WTC11 (cell line): ENCODE measurements around the gene SETD4. TPM values are rescaled to one million over a fixed set of nuclear protein-coding genes. Genes with fewer than 3 reads are reported as not detected.
A peak's percentile ranks its signal among the peaks of the same experiment; 100 is the strongest.

Experiments
- ATAC-seq: fragments of 200-7000 bp; cut with Tn5 transposase; 2 replicates; pipeline ENCODE4 v1.10.0; 2021; ENCODE audit warnings: mild to moderate bottlenecking, moderate library complexity
- CTCF ChIA-PET: fragments of 300-600 bp; sonication (Branson Sonifier 250); formaldehyde crosslinking; loops from one replicate; lab custom pipeline; 2021; ENCODE audit warnings: antibody characterized with exemption; lab: Charles Lee
- POLR2A ChIA-PET: fragments of 350-600 bp; sonication (Branson Sonifier 250); formaldehyde crosslinking; loops from one replicate; lab custom pipeline; 2021; ENCODE audit warnings: antibody characterized with exemption; lab: Charles Lee
- DNase-seq: peaks from one replicate; pipeline ENCODE4 v3.0.0; 2021; ENCODE audit warnings: low spot score
- H3K27ac Mint-ChIP-seq: 2 replicates; pipeline ENCODE4 v1.8.0; 2021; ENCODE audit warnings: mixed read lengths
- H3K27me3 Mint-ChIP-seq: 2 replicates; pipeline ENCODE4 v1.8.0; 2021; ENCODE audit warnings: low read depth, mild to moderate bottlenecking, moderate library complexity, mixed read lengths
- H3K36me3 Mint-ChIP-seq: 2 replicates; pipeline ENCODE4 v1.8.0; 2021; ENCODE audit warnings: mixed read lengths
- H3K4me1 Mint-ChIP-seq: 2 replicates; pipeline ENCODE4 v1.8.0; 2022; ENCODE audit warnings: mixed read lengths
- H3K4me3 Mint-ChIP-seq: 2 replicates; pipeline ENCODE4 v1.8.0; 2021; ENCODE audit warnings: mild to moderate bottlenecking, moderate library complexity, mixed read lengths
- H3K9me3 Mint-ChIP-seq: 2 replicates; pipeline ENCODE4 v1.8.0; 2021; ENCODE audit warnings: mixed read lengths
- ATF2 ChIP-seq: sonication (generic); formaldehyde crosslinking; IDR thresholded peaks from 2 replicates; pipeline ENCODE4 v1.8.1; 2022; ENCODE audit warnings: low read depth, missing genetic modification reagents, borderline replicate concordance
- ATF3 ChIP-seq: sonication (generic); formaldehyde crosslinking; conservative IDR thresholded peaks from 2 replicates; pipeline ENCODE4 v1.8.1; 2022; ENCODE audit warnings: mild to moderate bottlenecking, missing genetic modification reagents
- ESRRA ChIP-seq: sonication (generic); formaldehyde crosslinking; IDR thresholded peaks from 2 replicates; pipeline ENCODE4 v1.8.1; 2022; ENCODE audit warnings: mild to moderate bottlenecking, missing genetic modification reagents, borderline replicate concordance
- ETV6 ChIP-seq: sonication (generic); formaldehyde crosslinking; IDR thresholded peaks from 2 replicates; pipeline ENCODE4 v1.8.1; 2022; ENCODE audit warnings: mild to moderate bottlenecking, missing genetic modification reagents
- FOXK1 ChIP-seq: sonication (generic); formaldehyde crosslinking; IDR thresholded peaks from 2 replicates; pipeline ENCODE4 v1.8.0; 2022; ENCODE audit warnings: mild to moderate bottlenecking, moderate library complexity, missing genetic modification reagents
- GRHL2 ChIP-seq: fragments of 250-450 bp; sonication (Bioruptor Pico); IDR thresholded peaks from 2 replicates; pipeline ENCODE4 v1.8.0; 2022; ENCODE audit warnings: mild to moderate bottlenecking, moderate library complexity; ENCODE audit not compliant: insufficient replicate concordance, severe bottlenecking
- KAT7 ChIP-seq: sonication (generic); formaldehyde crosslinking; IDR thresholded peaks from 2 replicates; pipeline ENCODE4 v1.8.1; 2023; ENCODE audit warnings: missing genetic modification reagents, mild to moderate bottlenecking, borderline replicate concordance
- MYBL2 ChIP-seq: sonication (generic); formaldehyde crosslinking; IDR thresholded peaks from 2 replicates; pipeline ENCODE4 v1.8.1; 2023; ENCODE audit warnings: mild to moderate bottlenecking, moderate library complexity, missing genetic modification reagents
- NR1H2 ChIP-seq: sonication (generic); formaldehyde crosslinking; IDR thresholded peaks from 2 replicates; pipeline ENCODE4 v1.9.0; 2021; ENCODE audit warnings: mild to moderate bottlenecking, moderate library complexity, missing genetic modification reagents
- NR2C2 ChIP-seq: sonication (generic); formaldehyde crosslinking; IDR thresholded peaks from 2 replicates; pipeline ENCODE4 v1.8.0; 2022; ENCODE audit warnings: mild to moderate bottlenecking, missing genetic modification reagents
- SP1 ChIP-seq: sonication (generic); formaldehyde crosslinking; conservative IDR thresholded peaks from 2 replicates; pipeline ENCODE4 v1.8.1; 2022; ENCODE audit warnings: missing genetic modification reagents
- TEAD1 ChIP-seq: sonication (generic); formaldehyde crosslinking; IDR thresholded peaks from 2 replicates; pipeline ENCODE4 v1.8.0; 2022; ENCODE audit warnings: mild to moderate bottlenecking, missing genetic modification reagents
- ZBTB21 ChIP-seq: sonication (generic); formaldehyde crosslinking; IDR thresholded peaks from 2 replicates; pipeline ENCODE4 v1.8.1; 2023; ENCODE audit warnings: mild to moderate bottlenecking, missing genetic modification reagents, borderline replicate concordance
- ZNF138 ChIP-seq: sonication (generic); formaldehyde crosslinking; conservative IDR thresholded peaks from 2 replicates; pipeline ENCODE4 v1.8.1; 2022; ENCODE audit warnings: mild to moderate bottlenecking, moderate library complexity, missing genetic modification reagents
- ZNF416 ChIP-seq: fragments of 250-450 bp; sonication (Bioruptor Pico); IDR thresholded peaks from 2 replicates; pipeline ENCODE4 v1.9.0; 2021; ENCODE audit warnings: mild to moderate bottlenecking, inconsistent platforms
- ZNF423 ChIP-seq: fragments of 250-450 bp; sonication (Bioruptor Pico); IDR thresholded peaks from 2 replicates; pipeline ENCODE4 v2.1.2; 2022; ENCODE audit warnings: mild to moderate bottlenecking, moderate library complexity
- total RNA-seq: library from RNA; stranded (reverse); gene quantifications from 3 replicates; pipeline ENCODE4 v1.2.3, GENCODE V29; 2021
- TF ChIP-seq, protein P1 (sequence below): sonication (generic); formaldehyde crosslinking; conservative IDR thresholded peaks from 2 replicates; pipeline ENCODE4 v1.8.1; 2023; ENCODE audit warnings: mild to moderate bottlenecking, low read depth, missing genetic modification reagents, moderate library complexity
- TF ChIP-seq, protein P2 (sequence below): sonication (generic); formaldehyde crosslinking; IDR thresholded peaks from 2 replicates; pipeline ENCODE4 v1.8.1; 2022; ENCODE audit warnings: low read depth, mild to moderate bottlenecking, moderate library complexity, missing genetic modification reagents, borderline replicate concordance
- TF ChIP-seq, protein P3 (sequence below): sonication (generic); formaldehyde crosslinking; IDR thresholded peaks from 2 replicates; pipeline ENCODE4 v1.8.0; 2023; ENCODE audit warnings: mild to moderate bottlenecking, missing genetic modification reagents

SETD4 gene
- total RNA-seq, 1 experiment from 2014 or later, result 64.8 TPM

DNA sequence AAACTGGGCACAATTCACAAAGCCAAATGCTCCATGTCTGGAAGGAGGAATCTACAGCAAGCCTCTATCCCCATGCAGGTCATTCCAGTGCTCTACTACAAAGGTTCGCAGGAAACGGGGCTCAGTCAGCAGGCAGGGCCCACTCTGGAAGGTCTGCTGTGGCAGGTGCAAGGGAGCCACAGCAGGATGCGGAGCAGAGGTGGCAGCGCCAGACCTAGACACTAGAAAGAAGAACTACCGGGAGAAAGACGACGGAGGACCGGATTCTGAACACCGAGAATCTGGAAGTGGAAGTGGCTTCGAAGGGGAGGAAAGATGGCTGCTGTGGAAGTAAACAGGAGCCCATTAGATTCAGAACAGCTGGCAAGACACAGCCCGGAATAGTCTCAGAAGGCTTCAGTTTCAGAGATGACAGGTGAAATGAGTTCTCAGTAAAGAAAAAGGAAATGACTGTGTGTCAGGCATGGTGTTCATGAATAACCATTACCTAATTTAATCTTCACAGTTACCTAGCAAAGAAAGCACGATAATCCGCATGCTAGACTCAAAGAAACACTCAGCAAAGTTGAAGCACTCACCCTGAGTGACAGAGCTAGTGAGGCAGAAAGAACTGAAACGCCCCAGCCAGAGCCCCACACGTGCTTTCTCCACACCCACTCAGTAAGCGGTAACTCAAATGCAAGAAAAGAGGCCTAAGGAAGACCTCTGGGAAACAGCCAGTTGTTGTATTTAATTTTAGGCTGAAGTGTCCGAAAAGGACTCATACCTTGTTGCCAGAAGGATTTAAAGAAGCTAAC, 21.4 kb downstream of the SETD4 start:
- Mint-ChIP-seq H3K27ac (peak overlapping the region; percentile 80), H3K9me3 (no peaks in the 10 kb centered on the region), H3K4me3 (no peak overlapping the region), H3K27me3 (no peaks in the 10 kb centered on the region), H3K36me3 (peaks cover 76% of the 10 kb centered on the region), H3K4me1 (peaks cover 38% of the 10 kb centered on the region)
- no peak for DNase-seq
- TF ChIP-seq ZBTB21 (no peak), NR1H2 (CRISPR knock-in tag) (no peak), ZNF416 (CRISPR knock-in tag) (no peak), SP1 (CRISPR knock-in tag) (no peak), MYBL2 (CRISPR knock-in tag) (no peak), ETV6 (CRISPR knock-in tag) (no peak)
- TF ChIP-seq, protein P1, sequence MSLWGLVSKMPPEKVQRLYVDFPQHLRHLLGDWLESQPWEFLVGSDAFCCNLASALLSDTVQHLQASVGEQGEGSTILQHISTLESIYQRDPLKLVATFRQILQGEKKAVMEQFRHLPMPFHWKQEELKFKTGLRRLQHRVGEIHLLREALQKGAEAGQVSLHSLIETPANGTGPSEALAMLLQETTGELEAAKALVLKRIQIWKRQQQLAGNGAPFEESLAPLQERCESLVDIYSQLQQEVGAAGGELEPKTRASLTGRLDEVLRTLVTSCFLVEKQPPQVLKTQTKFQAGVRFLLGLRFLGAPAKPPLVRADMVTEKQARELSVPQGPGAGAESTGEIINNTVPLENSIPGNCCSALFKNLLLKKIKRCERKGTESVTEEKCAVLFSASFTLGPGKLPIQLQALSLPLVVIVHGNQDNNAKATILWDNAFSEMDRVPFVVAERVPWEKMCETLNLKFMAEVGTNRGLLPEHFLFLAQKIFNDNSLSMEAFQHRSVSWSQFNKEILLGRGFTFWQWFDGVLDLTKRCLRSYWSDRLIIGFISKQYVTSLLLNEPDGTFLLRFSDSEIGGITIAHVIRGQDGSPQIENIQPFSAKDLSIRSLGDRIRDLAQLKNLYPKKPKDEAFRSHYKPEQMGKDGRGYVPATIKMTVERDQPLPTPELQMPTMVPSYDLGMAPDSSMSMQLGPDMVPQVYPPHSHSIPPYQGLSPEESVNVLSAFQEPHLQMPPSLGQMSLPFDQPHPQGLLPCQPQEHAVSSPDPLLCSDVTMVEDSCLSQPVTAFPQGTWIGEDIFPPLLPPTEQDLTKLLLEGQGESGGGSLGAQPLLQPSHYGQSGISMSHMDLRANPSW, result no peak
- TF ChIP-seq, protein P2, sequence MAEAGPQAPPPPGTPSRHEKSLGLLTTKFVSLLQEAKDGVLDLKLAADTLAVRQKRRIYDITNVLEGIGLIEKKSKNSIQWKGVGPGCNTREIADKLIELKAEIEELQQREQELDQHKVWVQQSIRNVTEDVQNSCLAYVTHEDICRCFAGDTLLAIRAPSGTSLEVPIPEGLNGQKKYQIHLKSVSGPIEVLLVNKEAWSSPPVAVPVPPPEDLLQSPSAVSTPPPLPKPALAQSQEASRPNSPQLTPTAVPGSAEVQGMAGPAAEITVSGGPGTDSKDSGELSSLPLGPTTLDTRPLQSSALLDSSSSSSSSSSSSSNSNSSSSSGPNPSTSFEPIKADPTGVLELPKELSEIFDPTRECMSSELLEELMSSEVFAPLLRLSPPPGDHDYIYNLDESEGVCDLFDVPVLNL (CRISPR knock-in tag), result no peak
- POLR2A ChIA-PET, result interaction anchor here (0.6 kb wide), 1 partner anchor 50 kb away, joined by 3 read pairs; no protein-coding TSS in a partner anchor
- ATAC-seq, result no peak
- CTCF ChIA-PET, result interaction anchor here (0.8 kb wide), 1 partner anchor 66 kb away, joined by 3 read pairs; no protein-coding TSS in a partner anchor

DNA sequence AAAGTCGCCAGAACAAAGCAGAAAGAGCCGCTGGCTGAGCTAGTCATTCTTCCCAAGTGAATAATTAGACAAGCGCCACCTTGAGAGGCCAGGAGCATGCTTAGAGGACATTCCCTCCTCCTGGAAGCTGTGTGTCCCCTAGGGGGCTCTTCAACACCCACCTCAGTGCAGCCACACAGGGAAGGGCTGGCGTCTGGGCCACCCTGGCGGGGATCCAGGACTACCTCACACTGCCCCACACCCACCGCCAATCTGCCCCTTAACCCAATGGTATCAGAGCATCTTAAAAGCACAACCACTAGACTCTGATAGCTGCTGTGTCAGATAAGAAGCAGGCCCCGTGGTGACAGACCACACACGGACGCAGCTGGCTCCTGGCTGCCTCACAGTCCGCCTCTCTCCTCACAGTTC, 24.9 kb downstream of the SETD4 start:
- Mint-ChIP-seq H3K36me3 (peaks cover 54% of the 10 kb centered on the region), H3K9me3 (no peaks in the 10 kb centered on the region), H3K4me3 (no peak overlapping the region), H3K27me3 (no peaks in the 10 kb centered on the region), H3K4me1 (peaks cover 41% of the 10 kb centered on the region), H3K27ac (peak overlapping the region; percentile 85)
- ChIA-PET POLR2A (interaction anchor here (0.6 kb wide), 1 partner anchor 58 kb away, joined by 3 read pairs; no protein-coding TSS in a partner anchor), CTCF (interaction anchor here (0.6 to 2.1 kb wide), 14 partner anchors 11 to 1290 kb away, joined by 3 to 13 read pairs (median 4); partner anchors contain the start of genes CBR1 and SETD4)
- ATAC-seq (peak; percentile 82), DNase-seq (peak; percentile 29)
- TF ChIP-seq FOXK1 (CRISPR knock-in tag), result no peak
- TF ChIP-seq NR2C2, result no peak
- TF ChIP-seq ZNF138 (CRISPR knock-in tag), result no peak
- TF ChIP-seq, protein P2 (CRISPR knock-in tag), result no peak
- no peak for TF ChIP-seq TEAD1 (CRISPR knock-in tag)
- TF ChIP-seq KAT7 (CRISPR knock-in tag), result no peak
- no peak for TF ChIP-seq ATF3
- TF ChIP-seq ZNF423 (CRISPR knock-in tag), result no peak
- TF ChIP-seq ESRRA (CRISPR knock-in tag), result no peak
- no peak for TF ChIP-seq ATF2
- TF ChIP-seq, protein P3, sequence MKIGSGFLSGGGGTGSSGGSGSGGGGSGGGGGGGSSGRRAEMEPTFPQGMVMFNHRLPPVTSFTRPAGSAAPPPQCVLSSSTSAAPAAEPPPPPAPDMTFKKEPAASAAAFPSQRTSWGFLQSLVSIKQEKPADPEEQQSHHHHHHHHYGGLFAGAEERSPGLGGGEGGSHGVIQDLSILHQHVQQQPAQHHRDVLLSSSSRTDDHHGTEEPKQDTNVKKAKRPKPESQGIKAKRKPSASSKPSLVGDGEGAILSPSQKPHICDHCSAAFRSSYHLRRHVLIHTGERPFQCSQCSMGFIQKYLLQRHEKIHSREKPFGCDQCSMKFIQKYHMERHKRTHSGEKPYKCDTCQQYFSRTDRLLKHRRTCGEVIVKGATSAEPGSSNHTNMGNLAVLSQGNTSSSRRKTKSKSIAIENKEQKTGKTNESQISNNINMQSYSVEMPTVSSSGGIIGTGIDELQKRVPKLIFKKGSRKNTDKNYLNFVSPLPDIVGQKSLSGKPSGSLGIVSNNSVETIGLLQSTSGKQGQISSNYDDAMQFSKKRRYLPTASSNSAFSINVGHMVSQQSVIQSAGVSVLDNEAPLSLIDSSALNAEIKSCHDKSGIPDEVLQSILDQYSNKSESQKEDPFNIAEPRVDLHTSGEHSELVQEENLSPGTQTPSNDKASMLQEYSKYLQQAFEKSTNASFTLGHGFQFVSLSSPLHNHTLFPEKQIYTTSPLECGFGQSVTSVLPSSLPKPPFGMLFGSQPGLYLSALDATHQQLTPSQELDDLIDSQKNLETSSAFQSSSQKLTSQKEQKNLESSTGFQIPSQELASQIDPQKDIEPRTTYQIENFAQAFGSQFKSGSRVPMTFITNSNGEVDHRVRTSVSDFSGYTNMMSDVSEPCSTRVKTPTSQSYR (CRISPR knock-in tag), result no peak
- TF ChIP-seq GRHL2, result no peak
